Endodermal cell (in vitro differentiated cells): ENCODE measurements around the gene GBA3. TPM values are rescaled to one million over a fixed set of nuclear protein-coding genes. Genes with fewer than 3 reads are reported as not detected.

ENCODE experiments used
- DNase-seq: peaks from one replicate; pipeline ENCODE4 v3.0.0-alpha.2; 2017
- H3K27ac ChIP-seq: 2 replicates; pipeline ENCODE4 v1.5.1; 2013; ENCODE audit warnings: mild to moderate bottlenecking, low read depth, low read length, moderate library complexity
- H3K27me3 ChIP-seq: 2 replicates; pipeline ENCODE4 v1.6.1; 2013; ENCODE audit warnings: mild to moderate bottlenecking, low read length, moderate library complexity; ENCODE audit not compliant: insufficient read depth, control insufficient read depth, poor library complexity, severe bottlenecking
- H3K36me3 ChIP-seq: 2 replicates; pipeline ENCODE4 v1.7.0; 2013; ENCODE audit warnings: mild to moderate bottlenecking, low read length, moderate library complexity; ENCODE audit not compliant: control insufficient read depth, insufficient read depth
- H3K4me1 ChIP-seq: one replicate; pipeline ENCODE4 v1.7.0; 2013; ENCODE audit warnings: low read length; ENCODE audit not compliant: control insufficient read depth, insufficient read depth
- H3K4me3 ChIP-seq: 2 replicates; pipeline ENCODE4 v1.5.1; 2013; ENCODE audit warnings: mild to moderate bottlenecking, low read length, moderate library complexity
- H3K9ac ChIP-seq: 2 replicates; pipeline ENCODE4 v1.6.1; 2013; ENCODE audit warnings: mild to moderate bottlenecking, low read length, moderate library complexity; ENCODE audit not compliant: poor library complexity, severe bottlenecking; ENCODE audit errors: extremely low read depth
- H3K9me3 ChIP-seq: 2 replicates; pipeline ENCODE4 v1.6.1; 2013; ENCODE audit warnings: mild to moderate bottlenecking, low read length, moderate library complexity; ENCODE audit not compliant: control insufficient read depth
- H3K27ac Mint-ChIP-seq: 2 replicates; pipeline ENCODE4 v1.8.0; 2020; ENCODE audit warnings: mixed read lengths
- H3K27me3 Mint-ChIP-seq: 2 replicates; pipeline ENCODE4 v1.8.0; 2021; ENCODE audit warnings: mild to moderate bottlenecking, mixed read lengths; ENCODE audit not compliant: insufficient read depth
- H3K36me3 Mint-ChIP-seq: 2 replicates; pipeline ENCODE4 v1.8.0; 2020; ENCODE audit warnings: low read depth, mixed read lengths
- H3K4me1 Mint-ChIP-seq: 2 replicates; pipeline ENCODE4 v1.8.0; 2020; ENCODE audit warnings: mixed read lengths
- H3K4me3 Mint-ChIP-seq: 2 replicates; pipeline ENCODE4 v1.8.0; 2020; ENCODE audit warnings: mild to moderate bottlenecking, moderate library complexity, mixed read lengths
- H3K9me3 Mint-ChIP-seq: 2 replicates; pipeline ENCODE4 v1.8.0; 2020; ENCODE audit warnings: mild to moderate bottlenecking, mixed read lengths
- WGBS, 2 experiments: methylation state at CpG; one replicate each; pipeline versions ENCODE4 v1.1.5 to v1.1.7; 2013; ENCODE audit warnings: missing lambda C conversion rate in 2 of 2, mixed read lengths in 1 of 2; ENCODE audit not compliant: insufficient coverage in 1 of 2, insufficient read length in 1 of 2; 5-methylcytosine and 5-hydroxymethylcytosine counted together
- total RNA-seq, 2 donors: library from RNA; stranded (reverse); fragmentation: NEBNext Ultra II Directional in 1 of 2; extraction: Animal tissue kit (Norgen Biotek cat#: 25700) in 1 of 2; gene quantifications; 2 replicates in 1 of 2; 3 replicates in 1 of 2; pipeline ENCODE4 v1.2.1, GENCODE V29; 2021
- TF ChIP-seq, protein P1 (sequence below): fragments of 200-600 bp; sonication (generic); conservative IDR thresholded peaks from 2 replicates; pipeline ENCODE4 v1.5.0; 2021; ENCODE audit warnings: antibody characterized with exemption, mild to moderate bottlenecking

Gene GBA3
- total RNA-seq, 2 donors from 2014 or later: not detected

DNA sequence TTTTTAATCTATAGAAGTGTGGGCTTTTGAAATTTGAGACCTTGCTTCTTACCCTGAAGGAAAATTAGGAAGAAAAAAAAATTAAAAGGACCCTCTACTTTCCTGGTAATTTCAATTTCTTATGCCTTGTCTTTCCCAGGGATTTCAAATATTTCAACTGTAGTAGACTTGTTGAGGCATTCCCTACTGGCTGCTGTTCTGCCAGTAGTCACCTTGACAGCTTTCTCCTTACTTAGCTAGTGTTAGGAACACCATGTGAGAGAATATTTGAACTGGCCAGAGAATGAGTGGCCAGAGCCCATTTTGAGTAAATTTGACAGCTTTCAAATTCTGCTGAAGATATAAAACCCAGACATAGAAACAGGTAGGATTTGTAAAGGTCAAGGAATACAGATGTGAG is 24.0 kb upstream of the GBA3 start:
- H3K27me3 Mint-ChIP-seq: peaks cover 22% of the 10 kb centered on the region
- H3K4me3 Mint-ChIP-seq: no peak overlapping the region
- peaks cover 14% of the 10 kb centered on the region for H3K27me3 ChIP-seq
- no peak for DNase-seq
- H3K36me3 Mint-ChIP-seq: no peaks in the 10 kb centered on the region
- H3K27ac ChIP-seq: no peak overlapping the region
- no peak overlapping the region for H3K9ac ChIP-seq
- H3K4me1 Mint-ChIP-seq: peaks cover 6% of the 10 kb centered on the region
- no peak overlapping the region for H3K27ac Mint-ChIP-seq
- no peaks in the 10 kb centered on the region for H3K36me3 ChIP-seq
- H3K4me3 ChIP-seq: no peak overlapping the region
- no peaks in the 10 kb centered on the region for H3K4me1 ChIP-seq
- no peaks in the 10 kb centered on the region for H3K9me3 ChIP-seq
- no peaks in the 10 kb centered on the region for H3K9me3 Mint-ChIP-seq
- TF ChIP-seq, protein P1, sequence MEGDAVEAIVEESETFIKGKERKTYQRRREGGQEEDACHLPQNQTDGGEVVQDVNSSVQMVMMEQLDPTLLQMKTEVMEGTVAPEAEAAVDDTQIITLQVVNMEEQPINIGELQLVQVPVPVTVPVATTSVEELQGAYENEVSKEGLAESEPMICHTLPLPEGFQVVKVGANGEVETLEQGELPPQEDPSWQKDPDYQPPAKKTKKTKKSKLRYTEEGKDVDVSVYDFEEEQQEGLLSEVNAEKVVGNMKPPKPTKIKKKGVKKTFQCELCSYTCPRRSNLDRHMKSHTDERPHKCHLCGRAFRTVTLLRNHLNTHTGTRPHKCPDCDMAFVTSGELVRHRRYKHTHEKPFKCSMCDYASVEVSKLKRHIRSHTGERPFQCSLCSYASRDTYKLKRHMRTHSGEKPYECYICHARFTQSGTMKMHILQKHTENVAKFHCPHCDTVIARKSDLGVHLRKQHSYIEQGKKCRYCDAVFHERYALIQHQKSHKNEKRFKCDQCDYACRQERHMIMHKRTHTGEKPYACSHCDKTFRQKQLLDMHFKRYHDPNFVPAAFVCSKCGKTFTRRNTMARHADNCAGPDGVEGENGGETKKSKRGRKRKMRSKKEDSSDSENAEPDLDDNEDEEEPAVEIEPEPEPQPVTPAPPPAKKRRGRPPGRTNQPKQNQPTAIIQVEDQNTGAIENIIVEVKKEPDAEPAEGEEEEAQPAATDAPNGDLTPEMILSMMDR: no peak

DNA sequence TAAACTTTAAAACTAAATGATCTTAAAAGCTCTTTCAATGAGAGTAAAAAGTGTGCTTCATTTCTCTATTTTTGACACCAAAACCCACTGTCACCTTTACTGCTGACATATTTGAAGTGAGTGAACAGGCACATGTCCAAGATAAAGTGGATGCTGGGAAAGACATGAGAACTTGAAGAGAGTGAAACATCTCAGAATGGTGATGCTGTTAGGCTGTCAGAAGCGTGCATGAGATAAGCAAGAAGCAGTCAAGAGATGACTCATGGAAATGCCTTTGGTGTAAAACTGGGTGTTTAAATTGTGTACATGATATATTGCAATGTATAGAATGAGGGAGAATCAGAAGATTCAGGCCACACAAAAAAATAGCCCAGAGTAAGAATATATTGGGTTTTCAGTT is 21.8 kb upstream of the GBA3 start:
- 89 to 100% methylated on average over 1 of the region's 1 CpG for WGBS, 2 experiments
- Mint-ChIP-seq H3K9me3 (no peaks in the 10 kb centered on the region), H3K4me1 (peaks cover 10% of the 10 kb centered on the region), H3K36me3 (no peaks in the 10 kb centered on the region), H3K4me3 (no peak overlapping the region), H3K27me3 (peaks cover 41% of the 10 kb centered on the region), H3K27ac (no peak overlapping the region)
- H3K9ac ChIP-seq: no peak overlapping the region
- TF ChIP-seq, protein P1: no peak
- peaks cover 35% of the 10 kb centered on the region for H3K27me3 ChIP-seq
- H3K36me3 ChIP-seq: no peaks in the 10 kb centered on the region
- no peak overlapping the region for H3K27ac ChIP-seq
- no peak overlapping the region for H3K4me3 ChIP-seq
- no peaks in the 10 kb centered on the region for H3K4me1 ChIP-seq
- no peak for DNase-seq
- no peaks in the 10 kb centered on the region for H3K9me3 ChIP-seq

DNA sequence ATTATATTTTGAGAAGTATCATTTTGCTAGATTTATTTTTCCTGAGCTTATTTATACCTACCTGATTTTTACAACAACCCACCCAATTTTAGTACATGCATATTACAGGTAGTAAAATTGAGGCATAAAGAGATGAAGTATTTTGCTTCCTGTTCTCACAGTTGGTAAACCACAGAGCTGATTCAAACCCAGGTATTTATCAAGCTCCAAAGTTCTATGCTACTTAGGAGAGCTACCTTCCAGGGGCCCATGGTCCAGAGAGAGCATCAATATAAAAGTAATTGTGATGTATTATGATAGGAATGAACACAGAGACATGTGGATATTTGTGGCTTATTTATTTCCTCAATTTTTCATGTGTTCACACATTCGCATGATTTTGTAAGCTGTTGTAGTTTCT is 20.2 kb upstream of the GBA3 start:
- no peak overlapping the region for H3K4me3 Mint-ChIP-seq
- Histone ChIP-seq H3K36me3 (no peaks in the 10 kb centered on the region), H3K4me1 (no peaks in the 10 kb centered on the region), H3K27ac (no peak overlapping the region), H3K9me3 (no peaks in the 10 kb centered on the region), H3K27me3 (peaks cover 50% of the 10 kb centered on the region), H3K4me3 (no peak overlapping the region), H3K9ac (no peak overlapping the region)
- 100% methylated on average over 1 of the region's 1 CpG; no CpG with 5 or more reads in 1 of the 2 experiments for WGBS, 2 experiments
- H3K27ac Mint-ChIP-seq: no peak overlapping the region
- TF ChIP-seq, protein P1: no peak
- peaks cover 12% of the 10 kb centered on the region for H3K4me1 Mint-ChIP-seq
- peaks cover 54% of the 10 kb centered on the region for H3K27me3 Mint-ChIP-seq
- no peaks in the 10 kb centered on the region for H3K36me3 Mint-ChIP-seq
- H3K9me3 Mint-ChIP-seq: no peaks in the 10 kb centered on the region
- DNase-seq: no peak
